Inflammatory macrophage treated with lipopolysaccharide for 4 hours (primary cell): ENCODE measurements around the gene GRM4.
A peak's percentile ranks its signal among the peaks of the same experiment; 100 is the strongest.
"Not testable (repeated sequence)": the region's sequence is repeated elsewhere in the genome, so short reads cannot be mapped to it uniquely, and the experiment has no call there.

ENCODE experiments used
- DNase-seq: peaks from one replicate; pipeline ENCODE4 v3.0.0-alpha.2; 2020

The GRM4 gene

GRCh38 chr6:34018961-34019606 lies 126.8 kb downstream of the GRM4 start:
- DNase-seq = no peak

GRCh38 chr6:34018026-34018425 lies 127.9 kb downstream of the GRM4 start:
- DNase-seq = no peak

- DNase-seq = no peak
These were observed 128.6 kb downstream of the GRM4 start for GRCh38 chr6:34017106-34017805.

- DNase-seq = not testable (repeated sequence)
These were observed 129.3 kb downstream of the GRM4 start for GRCh38 chr6:34016573-34016972.

- DNase-seq = no peak
These were observed 130.3 kb downstream of the GRM4 start for GRCh38 chr6:34015586-34015985.

GRCh38 chr6:34011264-34011663 lies 134.6 kb downstream of the GRM4 start:
- no peak for DNase-seq

- no peak for DNase-seq
These were observed 139.9 kb downstream of the GRM4 start for GRCh38 chr6:34005901-34006531.

- DNase-seq = no peak
These were observed 141.2 kb downstream of the GRM4 start for GRCh38 chr6:34004706-34005105.

GRCh38 chr6:34003962-34004361 lies 141.9 kb downstream of the GRM4 start:
- no peak for DNase-seq

GRCh38 chr6:34001706-34002621 lies 143.9 kb downstream of the GRM4 start:
- no peak for DNase-seq

- no peak for DNase-seq
These were observed 145.6 kb downstream of the GRM4 start for GRCh38 chr6:34000281-34000680.

- DNase-seq = no peak
These were observed 146.3 kb downstream of the GRM4 start for GRCh38 chr6:33999567-33999966.

GRCh38 chr6:33998660-33999059 lies 147.2 kb downstream of the GRM4 start:
- no peak for DNase-seq

- DNase-seq = no peak
These were observed 148.6 kb downstream of the GRM4 start for GRCh38 chr6:33997265-33997664.

- no peak for DNase-seq
These were observed 149.8 kb downstream of the GRM4 start for GRCh38 chr6:33996120-33996475.

GRCh38 chr6:33995309-33996119 lies 150.4 kb downstream of the GRM4 start:
- peak; percentile 11 for DNase-seq

- no peak for DNase-seq
These were observed 151.2 kb downstream of the GRM4 start for GRCh38 chr6:33994472-33995308.

GRCh38 chr6:33993653-33994471 lies 152.0 kb downstream of the GRM4 start:
- DNase-seq = no peak

- DNase-seq = no peak
These were observed 152.8 kb downstream of the GRM4 start for GRCh38 chr6:33993091-33993490.

- DNase-seq = no peak
These were observed 153.7 kb downstream of the GRM4 start for GRCh38 chr6:33992191-33992590.
